ENCODE results near the gene ITK.

GRCh38 chr5:157267761-157268480, 87.3 kb downstream of the ITK start:
- no peak for TF ChIP-seq CTCF (IDR thresholded peaks at IDR 0.05)
- no peak for TF ChIP-seq POLR2A (IDR thresholded peaks at IDR 0.05; ENCODE audit: low read depth)
- no peak for TF ChIP-seq EP300 (IDR thresholded peaks at IDR 0.05)
- TF ChIP-seq POLR2AphosphoS5 (IDR thresholded peaks at IDR 0.05), result no peak
